ENCODE data around the gene DIRAS1. TPM values are rescaled to one million over a fixed set of nuclear protein-coding genes. Genes with fewer than 3 reads are reported as not detected.
"Not testable (repeated sequence)": the region's sequence is repeated elsewhere in the genome, so short reads cannot be mapped to it uniquely, and the experiment has no call there.

DIRAS1 gene
- total and polyA plus RNA-seq, 2 experiments from 2014 or later = 2.8 to 18.6 TPM

- H3K27me3 ChIP-seq (ENCODE audit: insufficient read depth); H3K4me1 ChIP-seq (ENCODE audit: insufficient read depth); H4K20me1 ChIP-seq (replicated peaks; ENCODE audit: insufficient read depth); H3K27ac Mint-ChIP-seq; H3K9me2 ChIP-seq (ENCODE audit: insufficient read depth); H2AFZ ChIP-seq; H3K4me3 ChIP-seq; H3K4me2 ChIP-seq; H3K36me3 ChIP-seq (ENCODE audit: insufficient read depth); H3K4me3 Mint-ChIP-seq; ATAC-seq; H3K79me2 ChIP-seq (replicated peaks; ENCODE audit: insufficient read depth); H3F3A ChIP-seq (replicated peaks; ENCODE audit: low read depth); H3K4me1 Mint-ChIP-seq; DNase-seq (ENCODE audit: low spot score); H3K27me3 Mint-ChIP-seq (ENCODE audit: insufficient read depth, low read depth, poor library complexity); H3K27ac ChIP-seq (ENCODE audit: low read depth): not testable (repeated sequence)
- peaks cover 14% of the 10 kb centered on the region for H3K9me3 Mint-ChIP-seq
- peaks cover 20% of the 10 kb centered on the region for H3K36me3 Mint-ChIP-seq (ENCODE audit: low read depth)
These were observed 7.1 kb downstream of the DIRAS1 start for GRCh38 chr19:2714102-2714501.

GRCh38 chr19:2713170-2713569, 8.0 kb downstream of the DIRAS1 start:
- H3K36me3 ChIP-seq (ENCODE audit: insufficient read depth); H3K4me3 Mint-ChIP-seq; DNase-seq (ENCODE audit: low spot score); H3K27me3 Mint-ChIP-seq (ENCODE audit: insufficient read depth, low read depth, poor library complexity); H3K4me1 ChIP-seq (ENCODE audit: insufficient read depth); H3K27ac Mint-ChIP-seq; H3K79me2 ChIP-seq (replicated peaks; ENCODE audit: insufficient read depth); H2AFZ ChIP-seq; H3K9me2 ChIP-seq (ENCODE audit: insufficient read depth); H4K20me1 ChIP-seq (replicated peaks; ENCODE audit: insufficient read depth); H3K4me2 ChIP-seq; H3K27me3 ChIP-seq (ENCODE audit: insufficient read depth); H3F3A ChIP-seq (replicated peaks; ENCODE audit: low read depth); ATAC-seq; H3K4me1 Mint-ChIP-seq; H3K4me3 ChIP-seq; H3K27ac ChIP-seq (ENCODE audit: low read depth): not testable (repeated sequence)
- Mint-ChIP-seq H3K9me3 (peaks cover 14% of the 10 kb centered on the region), H3K36me3 (ENCODE audit: low read depth) (peaks cover 20% of the 10 kb centered on the region)

GRCh38 chr19:2711875-2712205, 9.3 kb downstream of the DIRAS1 start:
- Mint-ChIP-seq H3K36me3 (ENCODE audit: low read depth) (peaks cover 15% of the 10 kb centered on the region), H3K27ac (no peak overlapping the region), H3K4me3 (no peak overlapping the region), H3K4me1 (no peaks in the 10 kb centered on the region), H3K9me3 (peaks cover 14% of the 10 kb centered on the region), H3K27me3 (ENCODE audit: insufficient read depth, low read depth, poor library complexity) (peaks cover 7% of the 10 kb centered on the region)
- DNase-seq (ENCODE audit: low spot score) = no peak
- Histone ChIP-seq H3K79me2 (replicated peaks; ENCODE audit: insufficient read depth) (no peaks in the 10 kb centered on the region), H3F3A (replicated peaks; ENCODE audit: low read depth) (no peaks in the 10 kb centered on the region), H4K20me1 (replicated peaks; ENCODE audit: insufficient read depth) (no peaks in the 10 kb centered on the region), H3K27me3 (ENCODE audit: insufficient read depth) (no peaks in the 10 kb centered on the region), H3K9me2 (ENCODE audit: insufficient read depth) (no peaks in the 10 kb centered on the region), H3K36me3 (ENCODE audit: insufficient read depth) (no peaks in the 10 kb centered on the region), H3K27ac (ENCODE audit: low read depth) (no peak overlapping the region), H2AFZ (no peak overlapping the region), H3K4me1 (ENCODE audit: insufficient read depth) (no peaks in the 10 kb centered on the region), H3K4me2 (no peak overlapping the region), H3K4me3 (no peak overlapping the region)
- TF ChIP-seq ZNF114 (CRISPR knock-in tag; IDR thresholded peaks at IDR 0.05) (no peak), NANOG (IDR thresholded peaks at IDR 0.05; ENCODE audit: borderline replicate concordance) (no peak), STAT1 (IDR thresholded peaks at IDR 0.05; ENCODE audit: unreplicated experiment) (no peak), CREB1 (CRISPR knock-in tag; IDR thresholded peaks at IDR 0.05; ENCODE audit: low read depth) (no peak), POLR2AphosphoS5 (IDR thresholded peaks at IDR 0.05; ENCODE audit: low read depth) (no peak)
- no peak for ATAC-seq

GRCh38 chr19:2711172-2711874, 9.8 kb downstream of the DIRAS1 start:
- H3K4me1 Mint-ChIP-seq = no peaks in the 10 kb centered on the region
- H3K36me3 Mint-ChIP-seq (ENCODE audit: low read depth) = peaks cover 12% of the 10 kb centered on the region
- Histone ChIP-seq H2AFZ (no peak overlapping the region), H3F3A (replicated peaks; ENCODE audit: low read depth) (no peaks in the 10 kb centered on the region), H3K27me3 (ENCODE audit: insufficient read depth) (no peaks in the 10 kb centered on the region), H4K20me1 (replicated peaks; ENCODE audit: insufficient read depth) (no peaks in the 10 kb centered on the region), H3K4me1 (ENCODE audit: insufficient read depth) (no peaks in the 10 kb centered on the region), H3K4me2 (no peak overlapping the region), H3K79me2 (replicated peaks; ENCODE audit: insufficient read depth) (no peaks in the 10 kb centered on the region), H3K36me3 (ENCODE audit: insufficient read depth) (no peaks in the 10 kb centered on the region), H3K9me2 (ENCODE audit: insufficient read depth) (no peaks in the 10 kb centered on the region), H3K27ac (ENCODE audit: low read depth) (no peak overlapping the region), H3K4me3 (no peak overlapping the region)
- peaks cover 14% of the 10 kb centered on the region for H3K9me3 Mint-ChIP-seq
- no peak for DNase-seq (ENCODE audit: low spot score)
- ATAC-seq = no peak
- no peak overlapping the region for H3K4me3 Mint-ChIP-seq
- no peak overlapping the region for H3K27ac Mint-ChIP-seq
- peaks cover 6% of the 10 kb centered on the region for H3K27me3 Mint-ChIP-seq (ENCODE audit: insufficient read depth, low read depth, poor library complexity)
- no peak for TF ChIP-seq ZNF462 (CRISPR knock-in tag; IDR thresholded peaks at IDR 0.05)

Measured in GM23338 (cell line).